GM19455 (cell line): Measurements from ENCODE around the gene SHMT2.

Source experiments
- ATAC-seq: cut with Tn5 transposase; IDR thresholded peaks from one replicate; pipeline ENCODE4 v1.9.1; 2021; ENCODE audit not compliant: unreplicated experiment

SHMT2 gene

GRCh38 chr12:57213763-57214397 is 15.6 kb upstream of the SHMT2 start:
- no peak for ATAC-seq

- no peak for ATAC-seq
Observed at GRCh38 chr12:57214398-57214781, 15.1 kb upstream of the SHMT2 start.

GRCh38 chr12:57215065-57215464 is 14.4 kb upstream of the SHMT2 start:
- no peak for ATAC-seq

- ATAC-seq, result no peak
Observed at GRCh38 chr12:57215668-57216013, 13.9 kb upstream of the SHMT2 start.

GRCh38 chr12:57216014-57216911 is 13.2 kb upstream of the SHMT2 start, which contains the start of gene NXPH4:
Gene NXPH4, plus strand, starts transcription at chr12:57216794. Its CDS starts 176 bp downstream, at chr12:57216970.
- ATAC-seq, result no peak

- no peak for ATAC-seq
Observed at GRCh38 chr12:57216921-57217879, 12.3 kb upstream of the SHMT2 start.

GRCh38 chr12:57218030-57218853 is 11.3 kb upstream of the SHMT2 start:
- ATAC-seq, result no peak

GRCh38 chr12:57219205-57219992 is 10.1 kb upstream of the SHMT2 start:
- no peak for ATAC-seq

- ATAC-seq, result no peak
Observed at GRCh38 chr12:57219993-57220754, 9.3 kb upstream of the SHMT2 start.

GRCh38 chr12:57220770-57221168 is 8.7 kb upstream of the SHMT2 start:
- no peak for ATAC-seq

GRCh38 chr12:57221169-57221917 is 8.2 kb upstream of the SHMT2 start:
- ATAC-seq, result no peak

GRCh38 chr12:57222286-57223190 is 7.0 kb upstream of the SHMT2 start:
- ATAC-seq, result no peak

- no peak for ATAC-seq
Observed at GRCh38 chr12:57223191-57224165, 6.0 kb upstream of the SHMT2 start.

- ATAC-seq, result no peak
Observed at GRCh38 chr12:57224278-57224972, 5.1 kb upstream of the SHMT2 start.

GRCh38 chr12:57224973-57225679 is 4.4 kb upstream of the SHMT2 start:
- ATAC-seq, result no peak
